ENCODE data around the gene PPARA.

- TF ChIP-seq, protein P1, sequence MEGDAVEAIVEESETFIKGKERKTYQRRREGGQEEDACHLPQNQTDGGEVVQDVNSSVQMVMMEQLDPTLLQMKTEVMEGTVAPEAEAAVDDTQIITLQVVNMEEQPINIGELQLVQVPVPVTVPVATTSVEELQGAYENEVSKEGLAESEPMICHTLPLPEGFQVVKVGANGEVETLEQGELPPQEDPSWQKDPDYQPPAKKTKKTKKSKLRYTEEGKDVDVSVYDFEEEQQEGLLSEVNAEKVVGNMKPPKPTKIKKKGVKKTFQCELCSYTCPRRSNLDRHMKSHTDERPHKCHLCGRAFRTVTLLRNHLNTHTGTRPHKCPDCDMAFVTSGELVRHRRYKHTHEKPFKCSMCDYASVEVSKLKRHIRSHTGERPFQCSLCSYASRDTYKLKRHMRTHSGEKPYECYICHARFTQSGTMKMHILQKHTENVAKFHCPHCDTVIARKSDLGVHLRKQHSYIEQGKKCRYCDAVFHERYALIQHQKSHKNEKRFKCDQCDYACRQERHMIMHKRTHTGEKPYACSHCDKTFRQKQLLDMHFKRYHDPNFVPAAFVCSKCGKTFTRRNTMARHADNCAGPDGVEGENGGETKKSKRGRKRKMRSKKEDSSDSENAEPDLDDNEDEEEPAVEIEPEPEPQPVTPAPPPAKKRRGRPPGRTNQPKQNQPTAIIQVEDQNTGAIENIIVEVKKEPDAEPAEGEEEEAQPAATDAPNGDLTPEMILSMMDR (IDR thresholded peaks at IDR 0.05; ENCODE audit: poor library complexity, severe bottlenecking): no peak
- TF ChIP-seq SMC3 (conservative IDR thresholded peaks at IDR 0.05; ENCODE audit: poor library complexity): no peak
- no peak for TF ChIP-seq POLR2AphosphoS5 (IDR thresholded peaks at IDR 0.05)
- no peak for TF ChIP-seq RAD21 (conservative IDR thresholded peaks at IDR 0.05)
Observed at GRCh38 chr22:46238541-46238940, 88.2 kb downstream of the PPARA start.
